Stomach (tissue), 4 donors: ENCODE results near the gene MNAT1.

Experiments
- CTCF ChIP-seq, 7 experiments: fragments of 450-650 bp in 4 of 7; fragments of 200-600 bp in 3 of 7; sonication (generic) in 3 of 7; IDR thresholded peaks; one replicate each; pipeline ENCODE4 v1.5.1; 2016 to 2019; ENCODE audit warnings: antibody characterized with exemption in 7 of 7, control low read depth in 2 of 7, mild to moderate bottlenecking in 1 of 7
- POLR2A ChIP-seq, 4 donors: fragments of 450-650 bp; IDR thresholded peaks; one replicate each; pipeline ENCODE4 v1.6.1; 2016; ENCODE audit warnings: antibody characterized with exemption in 4 of 4, control low read depth in 2 of 4, mild to moderate bottlenecking in 1 of 4, moderate library complexity in 1 of 4
- POLR2AphosphoS5 ChIP-seq, 3 donors: sonication (generic); formaldehyde crosslinking; IDR thresholded peaks; one replicate each; pipeline ENCODE4 v1.6.1; 2016; ENCODE audit warnings: antibody characterized with exemption in 3 of 3

- TF ChIP-seq POLR2A (IDR thresholded peaks at IDR 0.05), result no peak
- TF ChIP-seq CTCF (IDR thresholded peaks at IDR 0.05), result no peak
- no peak for TF ChIP-seq POLR2AphosphoS5 (IDR thresholded peaks at IDR 0.05)
These were observed 24.1 kb upstream of the MNAT1 start for GRCh38 chr14:60710494-60710893.
